Right lobe of liver (tissue), 4 donors: Measurements from ENCODE around the gene PROC.

Experiments used
- POLR2A ChIP-seq: fragments of 450-650 bp; IDR thresholded peaks from one replicate; pipeline ENCODE4 v1.6.1; 2017; ENCODE audit warnings: antibody characterized with exemption, mild to moderate bottlenecking
- TF ChIP-seq, protein P1 (sequence below), 4 donors: fragments of 200-600 bp in 3 of 4; fragments of 450-650 bp in 1 of 4; IDR thresholded peaks; one replicate each; pipeline versions ENCODE4 v1.5.1 to v1.8.0; 2016 to 2022; ENCODE audit warnings: antibody characterized with exemption in 4 of 4, mild to moderate bottlenecking in 2 of 4
- donor health status: DM: no; HTN: no; CAD: no.
- donor health status: DM: no; HTN: no; CAD: no.
- donor health status: DM: no; HTN: yes; CAD: no.

- TF ChIP-seq, protein P1, sequence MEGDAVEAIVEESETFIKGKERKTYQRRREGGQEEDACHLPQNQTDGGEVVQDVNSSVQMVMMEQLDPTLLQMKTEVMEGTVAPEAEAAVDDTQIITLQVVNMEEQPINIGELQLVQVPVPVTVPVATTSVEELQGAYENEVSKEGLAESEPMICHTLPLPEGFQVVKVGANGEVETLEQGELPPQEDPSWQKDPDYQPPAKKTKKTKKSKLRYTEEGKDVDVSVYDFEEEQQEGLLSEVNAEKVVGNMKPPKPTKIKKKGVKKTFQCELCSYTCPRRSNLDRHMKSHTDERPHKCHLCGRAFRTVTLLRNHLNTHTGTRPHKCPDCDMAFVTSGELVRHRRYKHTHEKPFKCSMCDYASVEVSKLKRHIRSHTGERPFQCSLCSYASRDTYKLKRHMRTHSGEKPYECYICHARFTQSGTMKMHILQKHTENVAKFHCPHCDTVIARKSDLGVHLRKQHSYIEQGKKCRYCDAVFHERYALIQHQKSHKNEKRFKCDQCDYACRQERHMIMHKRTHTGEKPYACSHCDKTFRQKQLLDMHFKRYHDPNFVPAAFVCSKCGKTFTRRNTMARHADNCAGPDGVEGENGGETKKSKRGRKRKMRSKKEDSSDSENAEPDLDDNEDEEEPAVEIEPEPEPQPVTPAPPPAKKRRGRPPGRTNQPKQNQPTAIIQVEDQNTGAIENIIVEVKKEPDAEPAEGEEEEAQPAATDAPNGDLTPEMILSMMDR (IDR thresholded peaks at IDR 0.05) = no peak
- TF ChIP-seq POLR2A = no peak
These were observed 821 bp upstream of the PROC start for GRCh38 chr2:127417406-127417805.
